WTC11 (cell line): ENCODE measurements around the gene SYMPK. TPM values are rescaled to one million over a fixed set of nuclear protein-coding genes. Genes with fewer than 3 reads are reported as not detected.

Experiments
- CREM ChIP-seq: sonication (generic); formaldehyde crosslinking; IDR thresholded peaks from 2 replicates; pipeline ENCODE4 v1.8.1; 2022; ENCODE audit warnings: mild to moderate bottlenecking, missing genetic modification reagents, moderate library complexity
- ESRRA ChIP-seq: sonication (generic); formaldehyde crosslinking; IDR thresholded peaks from 2 replicates; pipeline ENCODE4 v1.8.1; 2022; ENCODE audit warnings: mild to moderate bottlenecking, missing genetic modification reagents, borderline replicate concordance
- ETV6 ChIP-seq: sonication (generic); formaldehyde crosslinking; IDR thresholded peaks from 2 replicates; pipeline ENCODE4 v1.8.1; 2022; ENCODE audit warnings: mild to moderate bottlenecking, missing genetic modification reagents
- HMGA2 ChIP-seq: fragments of 250-450 bp; sonication (Bioruptor Pico); IDR thresholded peaks from 2 replicates; pipeline ENCODE4 v1.4.0; 2021; ENCODE audit warnings: mild to moderate bottlenecking, moderate library complexity
- MAX ChIP-seq: sonication (generic); formaldehyde crosslinking; IDR thresholded peaks from 2 replicates; pipeline ENCODE4 v1.8.0; 2022; ENCODE audit warnings: mild to moderate bottlenecking, missing genetic modification reagents
- OVOL2 ChIP-seq: fragments of 250-450 bp; sonication (Bioruptor Pico); IDR thresholded peaks from 2 replicates; pipeline ENCODE4 v1.9.0; 2021; ENCODE audit warnings: mild to moderate bottlenecking, borderline replicate concordance
- RELA ChIP-seq: sonication (generic); formaldehyde crosslinking; IDR thresholded peaks from 2 replicates; pipeline ENCODE4 v1.8.1; 2022; ENCODE audit warnings: missing genetic modification reagents, mild to moderate bottlenecking, borderline replicate concordance
- TCF7 ChIP-seq: sonication (generic); formaldehyde crosslinking; IDR thresholded peaks from 2 replicates; pipeline ENCODE4 v1.8.0; 2022; ENCODE audit warnings: mild to moderate bottlenecking, low read depth, missing genetic modification reagents, moderate library complexity
- USF1 ChIP-seq: sonication (generic); formaldehyde crosslinking; IDR thresholded peaks from 2 replicates; pipeline ENCODE4 v1.8.0; 2022; ENCODE audit warnings: mild to moderate bottlenecking, missing genetic modification reagents
- ZNF317 ChIP-seq: sonication (generic); formaldehyde crosslinking; IDR thresholded peaks from 2 replicates; pipeline ENCODE4 v1.8.1; 2023; ENCODE audit warnings: low read depth, mild to moderate bottlenecking, moderate library complexity, missing genetic modification reagents, borderline replicate concordance
- ZNF671 ChIP-seq: fragments of 250-450 bp; sonication (Bioruptor Pico); IDR thresholded peaks from 2 replicates; pipeline ENCODE4 v1.8.0; 2021; ENCODE audit warnings: mild to moderate bottlenecking
- total RNA-seq: library from RNA; stranded (reverse); gene quantifications from 3 replicates; pipeline ENCODE4 v1.2.3, GENCODE V29; 2021
- TF ChIP-seq, protein P1 (sequence below): sonication (generic); formaldehyde crosslinking; IDR thresholded peaks from 2 replicates; pipeline ENCODE4 v1.8.1; 2023; ENCODE audit warnings: mild to moderate bottlenecking, moderate library complexity, missing genetic modification reagents
- TF ChIP-seq, protein P2 (sequence below): fragments of 250-450 bp; sonication (Bioruptor Pico); IDR thresholded peaks from 2 replicates; pipeline ENCODE4 v1.9.0; 2021; ENCODE audit warnings: mild to moderate bottlenecking
- TF ChIP-seq, protein P3 (sequence below): sonication (generic); formaldehyde crosslinking; conservative IDR thresholded peaks from 2 replicates; pipeline ENCODE4 v1.8.1; 2023; ENCODE audit warnings: mild to moderate bottlenecking, low read depth, missing genetic modification reagents, moderate library complexity
- TF ChIP-seq, protein P4 (sequence below): sonication (generic); formaldehyde crosslinking; IDR thresholded peaks from 2 replicates; pipeline ENCODE4 v1.8.0; 2022; ENCODE audit warnings: mild to moderate bottlenecking, missing genetic modification reagents
- TF ChIP-seq, protein P5 (sequence below): sonication (generic); formaldehyde crosslinking; IDR thresholded peaks from 2 replicates; pipeline ENCODE4 v1.8.1; 2022; ENCODE audit warnings: low read depth, mild to moderate bottlenecking, moderate library complexity, missing genetic modification reagents, borderline replicate concordance
- TF ChIP-seq, protein P6 (sequence below): sonication (generic); formaldehyde crosslinking; IDR thresholded peaks from 2 replicates; pipeline ENCODE4 v1.8.1; 2022; ENCODE audit warnings: mild to moderate bottlenecking, moderate library complexity, missing genetic modification reagents
- TF ChIP-seq, protein P7 (sequence below): fragments of 250-450 bp; sonication (Bioruptor Pico); IDR thresholded peaks from 2 replicates; pipeline ENCODE4 v1.9.0; 2021; ENCODE audit warnings: moderate library complexity, mild to moderate bottlenecking, inconsistent platforms, borderline replicate concordance

Gene SYMPK
- total RNA-seq, 1 experiment from 2014 or later: 106 TPM

- TF ChIP-seq, protein P1, sequence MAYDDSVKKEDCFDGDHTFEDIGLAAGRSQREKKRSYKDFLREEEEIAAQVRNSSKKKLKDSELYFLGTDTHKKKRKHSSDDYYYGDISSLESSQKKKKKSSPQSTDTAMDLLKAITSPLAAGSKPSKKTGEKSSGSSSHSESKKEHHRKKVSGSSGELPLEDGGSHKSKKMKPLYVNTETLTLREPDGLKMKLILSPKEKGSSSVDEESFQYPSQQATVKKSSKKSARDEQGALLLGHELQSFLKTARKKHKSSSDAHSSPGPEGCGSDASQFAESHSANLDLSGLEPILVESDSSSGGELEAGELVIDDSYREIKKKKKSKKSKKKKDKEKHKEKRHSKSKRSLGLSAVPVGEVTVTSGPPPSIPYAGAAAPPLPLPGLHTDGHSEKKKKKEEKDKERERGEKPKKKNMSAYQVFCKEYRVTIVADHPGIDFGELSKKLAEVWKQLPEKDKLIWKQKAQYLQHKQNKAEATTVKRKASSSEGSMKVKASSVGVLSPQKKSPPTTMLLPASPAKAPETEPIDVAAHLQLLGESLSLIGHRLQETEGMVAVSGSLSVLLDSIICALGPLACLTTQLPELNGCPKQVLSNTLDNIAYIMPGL (CRISPR knock-in tag): no peak
- TF ChIP-seq ZNF317 (CRISPR knock-in tag) (no peak), ETV6 (CRISPR knock-in tag) (peak; percentile 88), RELA (CRISPR knock-in tag) (no peak), MAX (CRISPR knock-in tag) (peak; percentile 81; the same call in 1 of the 2 replicates), TCF7 (no peak), ZNF671 (0 out of 2 replicates have a peak, but pooled peaks have one; percentile 51), OVOL2 (no peak), USF1 (CRISPR knock-in tag) (no peak), HMGA2 (CRISPR knock-in tag) (peak; percentile 21; the same call in 1 of the 2 replicates), ESRRA (no peak), CREM (CRISPR knock-in tag) (peak; percentile 10; the same call in 1 of the 2 replicates)
- TF ChIP-seq, protein P2, sequence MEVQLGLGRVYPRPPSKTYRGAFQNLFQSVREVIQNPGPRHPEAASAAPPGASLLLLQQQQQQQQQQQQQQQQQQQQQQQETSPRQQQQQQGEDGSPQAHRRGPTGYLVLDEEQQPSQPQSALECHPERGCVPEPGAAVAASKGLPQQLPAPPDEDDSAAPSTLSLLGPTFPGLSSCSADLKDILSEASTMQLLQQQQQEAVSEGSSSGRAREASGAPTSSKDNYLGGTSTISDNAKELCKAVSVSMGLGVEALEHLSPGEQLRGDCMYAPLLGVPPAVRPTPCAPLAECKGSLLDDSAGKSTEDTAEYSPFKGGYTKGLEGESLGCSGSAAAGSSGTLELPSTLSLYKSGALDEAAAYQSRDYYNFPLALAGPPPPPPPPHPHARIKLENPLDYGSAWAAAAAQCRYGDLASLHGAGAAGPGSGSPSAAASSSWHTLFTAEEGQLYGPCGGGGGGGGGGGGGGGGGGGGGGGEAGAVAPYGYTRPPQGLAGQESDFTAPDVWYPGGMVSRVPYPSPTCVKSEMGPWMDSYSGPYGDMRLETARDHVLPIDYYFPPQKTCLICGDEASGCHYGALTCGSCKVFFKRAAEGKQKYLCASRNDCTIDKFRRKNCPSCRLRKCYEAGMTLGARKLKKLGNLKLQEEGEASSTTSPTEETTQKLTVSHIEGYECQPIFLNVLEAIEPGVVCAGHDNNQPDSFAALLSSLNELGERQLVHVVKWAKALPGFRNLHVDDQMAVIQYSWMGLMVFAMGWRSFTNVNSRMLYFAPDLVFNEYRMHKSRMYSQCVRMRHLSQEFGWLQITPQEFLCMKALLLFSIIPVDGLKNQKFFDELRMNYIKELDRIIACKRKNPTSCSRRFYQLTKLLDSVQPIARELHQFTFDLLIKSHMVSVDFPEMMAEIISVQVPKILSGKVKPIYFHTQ (CRISPR knock-in tag): no peak
- TF ChIP-seq, protein P3, sequence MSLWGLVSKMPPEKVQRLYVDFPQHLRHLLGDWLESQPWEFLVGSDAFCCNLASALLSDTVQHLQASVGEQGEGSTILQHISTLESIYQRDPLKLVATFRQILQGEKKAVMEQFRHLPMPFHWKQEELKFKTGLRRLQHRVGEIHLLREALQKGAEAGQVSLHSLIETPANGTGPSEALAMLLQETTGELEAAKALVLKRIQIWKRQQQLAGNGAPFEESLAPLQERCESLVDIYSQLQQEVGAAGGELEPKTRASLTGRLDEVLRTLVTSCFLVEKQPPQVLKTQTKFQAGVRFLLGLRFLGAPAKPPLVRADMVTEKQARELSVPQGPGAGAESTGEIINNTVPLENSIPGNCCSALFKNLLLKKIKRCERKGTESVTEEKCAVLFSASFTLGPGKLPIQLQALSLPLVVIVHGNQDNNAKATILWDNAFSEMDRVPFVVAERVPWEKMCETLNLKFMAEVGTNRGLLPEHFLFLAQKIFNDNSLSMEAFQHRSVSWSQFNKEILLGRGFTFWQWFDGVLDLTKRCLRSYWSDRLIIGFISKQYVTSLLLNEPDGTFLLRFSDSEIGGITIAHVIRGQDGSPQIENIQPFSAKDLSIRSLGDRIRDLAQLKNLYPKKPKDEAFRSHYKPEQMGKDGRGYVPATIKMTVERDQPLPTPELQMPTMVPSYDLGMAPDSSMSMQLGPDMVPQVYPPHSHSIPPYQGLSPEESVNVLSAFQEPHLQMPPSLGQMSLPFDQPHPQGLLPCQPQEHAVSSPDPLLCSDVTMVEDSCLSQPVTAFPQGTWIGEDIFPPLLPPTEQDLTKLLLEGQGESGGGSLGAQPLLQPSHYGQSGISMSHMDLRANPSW: no peak
- TF ChIP-seq, protein P4, sequence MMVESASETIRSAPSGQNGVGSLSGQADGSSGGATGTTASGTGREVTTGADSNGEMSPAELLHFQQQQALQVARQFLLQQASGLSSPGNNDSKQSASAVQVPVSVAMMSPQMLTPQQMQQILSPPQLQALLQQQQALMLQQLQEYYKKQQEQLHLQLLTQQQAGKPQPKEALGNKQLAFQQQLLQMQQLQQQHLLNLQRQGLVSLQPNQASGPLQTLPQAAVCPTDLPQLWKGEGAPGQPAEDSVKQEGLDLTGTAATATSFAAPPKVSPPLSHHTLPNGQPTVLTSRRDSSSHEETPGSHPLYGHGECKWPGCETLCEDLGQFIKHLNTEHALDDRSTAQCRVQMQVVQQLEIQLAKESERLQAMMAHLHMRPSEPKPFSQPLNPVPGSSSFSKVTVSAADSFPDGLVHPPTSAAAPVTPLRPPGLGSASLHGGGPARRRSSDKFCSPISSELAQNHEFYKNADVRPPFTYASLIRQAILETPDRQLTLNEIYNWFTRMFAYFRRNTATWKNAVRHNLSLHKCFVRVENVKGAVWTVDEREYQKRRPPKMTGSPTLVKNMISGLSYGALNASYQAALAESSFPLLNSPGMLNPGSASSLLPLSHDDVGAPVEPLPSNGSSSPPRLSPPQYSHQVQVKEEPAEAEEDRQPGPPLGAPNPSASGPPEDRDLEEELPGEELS (CRISPR knock-in tag): peak; percentile 68
- TF ChIP-seq, protein P5, sequence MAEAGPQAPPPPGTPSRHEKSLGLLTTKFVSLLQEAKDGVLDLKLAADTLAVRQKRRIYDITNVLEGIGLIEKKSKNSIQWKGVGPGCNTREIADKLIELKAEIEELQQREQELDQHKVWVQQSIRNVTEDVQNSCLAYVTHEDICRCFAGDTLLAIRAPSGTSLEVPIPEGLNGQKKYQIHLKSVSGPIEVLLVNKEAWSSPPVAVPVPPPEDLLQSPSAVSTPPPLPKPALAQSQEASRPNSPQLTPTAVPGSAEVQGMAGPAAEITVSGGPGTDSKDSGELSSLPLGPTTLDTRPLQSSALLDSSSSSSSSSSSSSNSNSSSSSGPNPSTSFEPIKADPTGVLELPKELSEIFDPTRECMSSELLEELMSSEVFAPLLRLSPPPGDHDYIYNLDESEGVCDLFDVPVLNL (CRISPR knock-in tag): no peak
- TF ChIP-seq, protein P6, sequence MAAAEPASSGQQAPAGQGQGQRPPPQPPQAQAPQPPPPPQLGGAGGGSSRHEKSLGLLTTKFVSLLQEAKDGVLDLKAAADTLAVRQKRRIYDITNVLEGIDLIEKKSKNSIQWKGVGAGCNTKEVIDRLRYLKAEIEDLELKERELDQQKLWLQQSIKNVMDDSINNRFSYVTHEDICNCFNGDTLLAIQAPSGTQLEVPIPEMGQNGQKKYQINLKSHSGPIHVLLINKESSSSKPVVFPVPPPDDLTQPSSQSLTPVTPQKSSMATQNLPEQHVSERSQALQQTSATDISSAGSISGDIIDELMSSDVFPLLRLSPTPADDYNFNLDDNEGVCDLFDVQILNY (CRISPR knock-in tag): peak; percentile 84
- TF ChIP-seq, protein P7, sequence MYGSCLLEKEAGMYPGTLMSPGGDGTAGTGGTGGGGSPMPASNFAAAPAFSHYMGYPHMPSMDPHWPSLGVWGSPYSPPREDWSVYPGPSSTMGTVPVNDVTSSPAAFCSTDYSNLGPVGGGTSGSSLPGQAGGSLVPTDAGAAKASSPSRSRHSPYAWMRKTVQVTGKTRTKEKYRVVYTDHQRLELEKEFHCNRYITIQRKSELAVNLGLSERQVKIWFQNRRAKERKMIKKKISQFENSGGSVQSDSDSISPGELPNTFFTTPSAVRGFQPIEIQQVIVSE (CRISPR knock-in tag): 0 out of 2 replicates have a peak, but pooled peaks have one; percentile 5
Measured at GRCh38 chr19:45768984-45769782, 93.8 kb downstream of the SYMPK start, which contains the start of gene SIX5 (continued).
